AG08395 (cell line): ENCODE data around the gene AKR1B15.
A peak's percentile ranks its signal among the peaks of the same experiment; 100 is the strongest.
"Not testable (repeated sequence)": the region's sequence is repeated elsewhere in the genome, so short reads cannot be mapped to it uniquely, and the experiment has no call there.

Experiments used
- DNase-seq: peaks from one replicate; pipeline ENCODE4 v3.0.0; 2012; ENCODE audit warnings: mixed read lengths, low spot score

AKR1B15 gene

GRCh38 chr7:134548877-134549276, at the start of gene AKR1B15:
AKR1B15 (plus strand) TSS chr7:134549110; CDS start chr7:134564620, 15,510 bp downstream.
- peak; percentile 63 for DNase-seq

DNA sequence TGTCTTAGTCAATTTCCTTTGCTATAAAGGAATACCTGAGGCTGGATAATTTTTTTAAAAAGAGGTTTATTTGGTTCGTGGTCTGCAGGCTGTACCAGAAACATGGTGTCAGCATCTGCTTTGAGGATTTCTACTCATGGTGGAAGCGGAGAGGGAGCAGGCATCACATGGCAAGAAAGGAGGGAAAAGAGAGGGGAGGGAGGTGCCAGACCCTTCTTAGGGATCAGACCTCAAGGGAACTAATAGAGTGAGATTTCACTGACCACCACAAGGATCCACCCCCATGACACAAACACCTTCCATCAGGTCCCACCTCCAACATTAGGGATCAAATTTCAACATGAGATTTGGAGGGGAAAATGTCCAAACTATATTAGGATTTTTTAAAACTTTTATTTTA, 48.5 kb upstream of the AKR1B15 start:
- no peak for DNase-seq

- DNase-seq, result no peak
Observed at GRCh38 chr7:134500982-134501381, 47.9 kb upstream of the AKR1B15 start.

- DNase-seq, result peak; percentile 40
Observed at GRCh38 chr7:134502463-134503371, 46.2 kb upstream of the AKR1B15 start.

DNA sequence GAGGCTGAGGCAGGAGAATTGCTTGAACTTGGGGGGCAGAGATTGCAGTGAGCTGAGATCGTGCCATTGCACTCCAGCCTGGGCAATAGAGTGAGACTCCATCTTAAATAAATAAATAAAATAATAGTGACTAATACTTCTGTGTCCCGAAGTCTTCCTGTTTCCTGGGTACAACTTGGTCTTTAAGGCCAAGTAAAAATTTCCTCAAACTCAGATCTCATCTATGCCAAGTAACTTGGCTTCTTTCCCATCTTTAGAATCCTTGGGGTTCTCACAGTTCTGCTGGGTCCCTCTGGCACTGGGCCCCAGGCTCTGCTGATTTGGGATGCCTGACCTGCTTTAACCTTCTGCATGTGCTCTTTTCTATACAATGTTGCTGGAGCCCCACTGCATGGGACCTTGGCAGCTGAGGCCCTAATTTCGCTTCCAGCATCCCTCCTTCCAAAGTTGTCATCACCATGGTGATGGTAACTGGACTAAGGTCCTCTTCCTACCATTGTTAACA, 44.2 kb upstream of the AKR1B15 start:
- no peak for DNase-seq

DNA sequence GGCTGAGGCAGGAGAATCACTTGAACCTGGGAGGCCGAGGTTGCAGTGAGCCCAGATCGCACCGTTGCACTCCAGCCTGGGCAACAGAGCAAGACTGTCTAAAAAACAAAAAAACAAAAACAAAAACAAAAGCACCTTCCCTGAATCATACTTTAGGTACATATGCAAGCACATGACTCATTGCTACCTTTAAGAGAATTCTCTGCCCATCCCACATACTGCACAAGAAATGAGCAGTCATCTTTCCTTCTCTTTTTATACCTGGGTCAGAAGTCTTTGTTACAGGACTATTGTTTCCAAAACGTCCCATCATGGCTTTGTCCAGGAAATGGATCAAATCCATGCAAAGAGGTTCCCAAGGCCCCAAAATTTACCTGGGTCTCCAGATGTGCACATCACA, 43.1 kb upstream of the AKR1B15 start:
- DNase-seq, result no peak

GRCh38 chr7:134509010-134509409, 39.9 kb upstream of the AKR1B15 start:
- DNase-seq, result no peak

- DNase-seq, result no peak
Observed at GRCh38 chr7:134510646-134511045, 38.3 kb upstream of the AKR1B15 start.

- DNase-seq, result no peak
Observed at GRCh38 chr7:134512271-134512670, 36.6 kb upstream of the AKR1B15 start.

GRCh38 chr7:134513169-134513752, 35.6 kb upstream of the AKR1B15 start:
- DNase-seq, result peak; percentile 72

DNA sequence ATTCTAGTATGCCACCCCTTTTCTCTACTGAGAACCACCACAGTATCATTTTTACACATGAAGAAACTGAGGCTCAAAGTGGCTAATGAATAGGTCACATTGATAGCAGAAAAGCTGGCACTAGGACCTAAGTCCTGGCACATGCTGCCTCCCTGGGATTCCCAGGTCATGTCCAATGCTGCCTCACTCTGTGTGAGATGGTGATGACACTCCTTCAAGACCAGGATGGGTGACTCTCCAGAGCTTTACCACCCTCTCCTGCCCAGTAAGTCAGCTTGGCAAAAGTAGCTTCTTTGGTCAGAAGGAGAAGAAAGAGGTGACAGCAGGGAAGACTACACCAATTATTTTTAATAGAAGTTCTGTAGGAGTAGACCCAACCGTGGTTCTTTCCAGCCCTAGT, 34.8 kb upstream of the AKR1B15 start:
- DNase-seq, result no peak

GRCh38 chr7:134514663-134515062, 34.2 kb upstream of the AKR1B15 start:
- peak; percentile 69 for DNase-seq

DNA sequence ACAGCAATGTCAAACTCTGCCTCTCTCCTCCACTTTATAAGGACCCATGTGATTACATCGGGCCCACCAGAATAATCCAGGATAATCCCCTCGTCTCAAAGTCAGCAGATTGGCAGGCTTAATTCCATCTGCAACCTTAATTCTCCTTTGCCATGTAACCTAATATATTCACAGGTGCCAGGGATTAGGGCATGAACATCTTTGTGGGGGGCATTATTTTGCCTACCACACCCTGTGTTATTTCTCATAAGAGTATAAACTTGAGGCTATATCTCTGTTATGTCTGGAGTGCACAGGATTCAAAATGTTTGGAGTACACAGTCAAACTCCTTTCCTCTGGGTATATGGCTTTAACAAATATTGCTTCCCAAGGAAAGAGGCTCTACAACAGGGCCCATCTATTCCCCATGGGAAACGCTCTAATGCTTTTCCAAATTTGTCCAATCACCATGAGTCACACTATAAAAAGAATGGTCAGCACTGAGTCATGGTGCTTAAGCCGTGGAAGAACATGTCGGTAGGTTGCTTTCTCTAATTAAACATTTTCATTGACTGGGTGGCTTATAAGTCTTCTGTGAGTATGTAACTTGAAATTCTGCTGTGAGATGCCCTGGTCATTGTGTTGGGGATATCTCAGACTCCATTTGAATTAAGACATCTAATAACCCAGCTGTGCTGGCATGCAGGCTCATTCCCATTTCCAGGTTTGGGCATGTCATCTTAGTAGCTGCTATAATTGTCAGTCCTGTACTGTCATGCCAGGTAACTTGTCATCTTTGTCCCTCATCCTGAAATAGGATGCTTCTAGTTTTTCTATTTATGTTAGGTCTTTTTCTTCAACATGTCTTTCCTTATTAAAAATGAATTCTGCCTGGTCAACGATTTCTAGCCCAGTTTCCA, 33.1 kb upstream of the AKR1B15 start:
- peak; percentile 86 for DNase-seq

DNA sequence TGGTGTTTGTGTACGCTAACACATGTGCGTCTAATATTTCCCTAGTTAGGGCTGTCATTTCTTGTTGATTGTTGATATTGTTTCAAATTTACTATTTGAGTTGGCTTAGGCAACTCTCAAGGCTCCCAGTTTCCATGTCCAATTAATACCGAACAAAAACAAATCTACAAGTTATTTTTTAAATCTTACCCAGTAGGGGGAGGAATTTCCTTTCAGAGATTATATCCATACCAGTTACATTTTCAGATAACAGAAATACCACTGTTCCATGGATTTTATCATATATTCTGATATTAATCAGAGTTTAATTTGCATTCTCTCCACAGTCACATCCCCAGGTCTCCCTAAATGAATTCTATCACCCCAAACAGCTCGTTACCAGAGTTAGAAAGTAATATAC, 28.8 kb upstream of the AKR1B15 start:
- DNase-seq, result peak; percentile 31

- no peak for DNase-seq
Observed at GRCh38 chr7:134522601-134523000, 26.3 kb upstream of the AKR1B15 start.

DNA sequence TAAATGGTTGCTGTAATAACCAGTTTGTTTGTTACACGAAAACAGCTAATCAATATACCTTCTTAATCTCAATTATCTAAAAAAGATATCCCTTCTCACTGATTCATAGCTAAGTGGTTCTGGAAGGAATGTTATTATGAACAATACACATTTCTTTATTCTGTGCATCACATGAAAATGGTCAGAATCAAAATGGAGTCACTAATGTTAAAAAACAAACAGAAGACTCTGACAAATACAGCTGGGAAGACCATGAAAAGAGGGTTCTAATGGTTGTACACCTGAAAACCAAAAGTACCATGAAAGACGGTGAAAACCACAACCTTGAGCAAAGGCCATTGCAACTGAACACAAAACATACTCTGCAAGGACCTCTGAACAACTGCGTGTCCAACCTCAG, 23.5 kb upstream of the AKR1B15 start:
- not testable (repeated sequence) for DNase-seq

- not testable (repeated sequence) for DNase-seq
Observed at GRCh38 chr7:134526552-134527248, 22.2 kb upstream of the AKR1B15 start.

DNA sequence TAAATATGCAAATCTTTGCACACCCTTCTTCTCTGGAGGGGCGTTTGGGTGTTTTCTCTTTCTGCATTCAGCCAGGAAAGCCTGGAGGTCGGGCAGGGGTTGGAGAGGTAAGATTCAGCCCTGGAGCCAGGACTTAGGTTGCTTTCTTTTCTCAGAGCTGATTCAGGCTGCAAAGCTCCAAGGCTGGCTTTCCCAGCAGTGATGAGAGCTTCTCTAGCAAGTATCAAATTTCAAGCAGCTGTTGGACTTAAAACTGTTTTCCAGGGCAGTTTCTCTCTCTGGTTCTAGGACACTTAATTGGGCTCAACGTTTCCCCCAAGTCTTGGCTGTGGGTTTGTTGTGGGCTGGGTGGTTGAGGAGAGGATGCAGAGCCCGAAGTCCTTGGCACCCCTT, 20.9 kb upstream of the AKR1B15 start:
- peak; percentile 69 for DNase-seq

DNA sequence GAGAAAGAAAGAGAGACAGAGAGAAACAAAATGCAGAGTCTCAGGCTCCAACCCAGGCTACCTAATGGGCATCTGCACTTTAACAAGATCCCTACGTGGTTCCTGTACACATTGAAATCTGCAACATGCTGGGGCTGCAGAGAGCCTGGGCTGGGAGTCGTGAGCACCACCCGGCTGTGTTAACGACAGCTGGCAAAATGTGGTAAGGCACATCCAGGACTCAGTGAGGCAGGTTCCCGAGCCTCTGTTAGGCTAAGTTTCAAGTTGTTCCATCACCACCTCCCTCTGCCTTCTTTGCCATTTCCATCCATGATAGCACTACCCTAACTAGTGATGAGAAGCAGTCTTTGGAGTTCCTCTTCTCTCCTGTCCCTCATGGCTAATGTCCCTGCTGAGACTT, 20.2 kb upstream of the AKR1B15 start:
- DNase-seq, result no peak

DNA sequence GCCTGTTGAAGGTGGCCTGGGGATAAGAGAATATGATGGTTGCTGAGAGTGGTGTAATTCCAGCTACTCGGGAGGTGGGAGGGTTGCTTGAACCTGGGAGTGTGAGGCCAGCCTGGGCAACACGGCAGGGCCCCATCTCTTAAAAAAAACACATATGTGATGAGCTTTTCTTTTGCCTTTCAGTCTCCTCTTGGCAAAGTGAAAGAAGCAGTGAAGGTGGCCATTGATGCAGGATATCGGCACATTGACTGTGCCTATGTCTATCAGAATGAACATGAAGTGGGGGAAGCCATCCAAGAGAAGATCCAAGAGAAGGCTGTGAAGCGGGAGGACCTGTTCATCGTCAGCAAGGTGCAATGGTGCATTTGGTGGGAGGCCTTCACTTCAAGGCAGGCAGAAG, 18.4 kb upstream of the AKR1B15 start:
- DNase-seq, result no peak

GRCh38 chr7:134532180-134532953, 16.5 kb upstream of the AKR1B15 start:
- no peak for DNase-seq
